Endothelial cell of umbilical vein (primary cell): ENCODE results near the gene TRNP1. TPM values are rescaled to one million over a fixed set of nuclear protein-coding genes. Genes with fewer than 3 reads are reported as not detected.

Source experiments
- BruUV-seq: library from RNA; stranded (reverse); fragments of 400-500 nt; replicated peaks from 2 replicates; lab custom pipeline; 2021; lab: Mats Ljungman, UMichigan
- CTCF ChIA-PET: fragments of 300-600, 350-600 bp; sonication (Branson Sonifier 250); formaldehyde crosslinking; loops from one replicate; lab custom pipeline; 2021; ENCODE audit warnings: antibody characterized with exemption, inconsistent platforms; lab: Charles Lee
- POLR2A ChIA-PET: fragments of 300-600, 350-600 bp; sonication (Branson Sonifier 250); formaldehyde crosslinking; loops from one replicate; lab custom pipeline; 2021; ENCODE audit warnings: antibody characterized with exemption, inconsistent platforms; lab: Charles Lee
- DNase-seq: peaks from one replicate; pipeline ENCODE4 v3.0.0-alpha.2; 2011; ENCODE audit warnings: low read depth, low spot score
- FAIRE-seq: peaks from 2 replicates; lab custom pipeline; 2011; peaks lifted over from hg19 to GRCh38; lab: Jason Lieb, UNC
- H2AFZ ChIP-seq: 2 replicates; pipeline ENCODE4 v1.6.0; 2012; ENCODE audit warnings: low read depth, low read length, control low read depth, inconsistent platforms
- H3K27ac ChIP-seq: 2 replicates; pipeline ENCODE4 v1.5.1; 2011; ENCODE audit warnings: low read depth, mild to moderate bottlenecking, control low read depth, low read length, moderate library complexity; ENCODE audit not compliant: insufficient read depth
- H3K27me3 ChIP-seq, 2 experiments: 2 replicates each; pipeline versions ENCODE4 v1.6.0 to v1.6.1; 2011; ENCODE audit warnings: low read length in 2 of 2, mixed read lengths in 1 of 2; ENCODE audit not compliant: control insufficient read depth in 2 of 2, insufficient read depth in 2 of 2
- H3K36me3 ChIP-seq, 2 experiments: 2 replicates in 1 of 2; 3 replicates in 1 of 2; pipeline ENCODE4 v1.5.1; 2011; ENCODE audit warnings: low read length in 2 of 2, mild to moderate bottlenecking in 1 of 2, moderate library complexity in 1 of 2; ENCODE audit not compliant: control insufficient read depth in 2 of 2, insufficient read depth in 2 of 2; ENCODE audit errors: extremely low read depth in 1 of 2
- H3K4me1 ChIP-seq: 3 replicates; pipeline ENCODE4 v1.5.1; 2011; ENCODE audit warnings: mild to moderate bottlenecking, low read length; ENCODE audit not compliant: control insufficient read depth, insufficient read depth; ENCODE audit errors: extremely low read depth
- H3K4me2 ChIP-seq: 2 replicates; pipeline ENCODE4 v1.6.1; 2011; ENCODE audit warnings: low read length, control low read depth, mixed read lengths; ENCODE audit not compliant: insufficient read depth
- H3K4me3 ChIP-seq, 3 experiments: fragments of 200-600 bp in 1 of 3; sonication (generic), shearing (Covaris generic) in 1 of 3; replicated peaks in 1 of 3; 2 replicates each; pipeline ENCODE4 v1.5.1; 2011 to 2016; ENCODE audit warnings: control low read depth in 3 of 3, low read length in 3 of 3, mild to moderate bottlenecking in 2 of 3, inconsistent platforms in 1 of 3, low read depth in 1 of 3, moderate library complexity in 1 of 3; ENCODE audit not compliant: insufficient read depth in 1 of 3
- H3K79me2 ChIP-seq: 2 replicates; pipeline ENCODE4 v1.6.0; 2012; ENCODE audit warnings: low read length, inconsistent platforms; ENCODE audit not compliant: control insufficient read depth, insufficient read depth
- H3K9ac ChIP-seq: replicated peaks from 2 replicates; pipeline ENCODE3; 2011; ENCODE audit warnings: low read length, control low read depth; ENCODE audit not compliant: insufficient read depth; ENCODE audit errors: extremely low read depth
- H3K9me1 ChIP-seq: replicated peaks from 3 replicates; pipeline ENCODE4 v1.6.0; 2011; ENCODE audit warnings: mild to moderate bottlenecking, low read length; ENCODE audit not compliant: control insufficient read depth, insufficient read depth; ENCODE audit errors: extremely low read depth
- H3K9me3 ChIP-seq: replicated peaks from 2 replicates; pipeline ENCODE4 v1.5.1; 2012; ENCODE audit warnings: low read length, inconsistent platforms; ENCODE audit not compliant: control insufficient read depth, insufficient read depth
- H4K20me1 ChIP-seq: replicated peaks from 2 replicates; pipeline ENCODE3; 2011; ENCODE audit warnings: mild to moderate bottlenecking, low read length; ENCODE audit not compliant: control insufficient read depth, insufficient read depth; ENCODE audit errors: extremely low read depth
- FOS ChIP-seq: IDR thresholded peaks from 2 replicates; pipeline ENCODE4 v1.6.1; 2011; ENCODE audit warnings: mild to moderate bottlenecking, low read length, moderate library complexity, borderline replicate concordance; ENCODE audit not compliant: insufficient read depth
- GATA2 ChIP-seq: IDR thresholded peaks from 2 replicates; pipeline ENCODE4 v1.7.0; 2011; ENCODE audit warnings: low read depth, mild to moderate bottlenecking, moderate library complexity, mixed read lengths, low read length; ENCODE audit not compliant: insufficient read length, insufficient read depth
- JUN ChIP-seq: IDR thresholded peaks from 2 replicates; pipeline ENCODE4 v1.6.1; 2011; ENCODE audit warnings: borderline replicate concordance, low read depth; ENCODE audit not compliant: insufficient read length, insufficient read depth
- POLR2A ChIP-seq: IDR thresholded peaks from 2 replicates; pipeline ENCODE4 v1.6.1; 2012; ENCODE audit warnings: low read depth, mild to moderate bottlenecking, control low read depth, low read length
- POLR2AphosphoS5 ChIP-seq: IDR thresholded peaks from 2 replicates; pipeline ENCODE4 v1.6.1; 2012; ENCODE audit warnings: low read depth, mild to moderate bottlenecking, control low read depth, low read length, moderate library complexity; ENCODE audit not compliant: insufficient read depth
- dilution Hi-C: fragments of 300-500 bp; cut with MboI; formaldehyde crosslinking; loops from one replicate; pipeline ENCODE4 v1.15.0; 2019; ENCODE audit warnings: low sequenced_read_pairs; ENCODE audit not compliant: extremely low pct_ligation_motif_present
- intact Hi-C: fragments of 100-400 bp; cut with micrococcal nuclease; formaldehyde crosslinking; loops from one replicate; pipeline ENCODE4 v1.10.0; 2022
- polyA plus RNA-seq, 4 experiments: library from polyadenylated mRNA; depleted of rRNA in 3 of 4; stranded (reverse) in 3 of 4; unstranded in 1 of 4; fragments of >200 nt; gene quantifications; 2 replicates each; pipeline versions ENCODE4 v1.2.1 to v1.2.3, GENCODE V29; 2011 to 2012; ENCODE audit warnings: missing spikeins in 1 of 4
- total RNA-seq: library from RNA; stranded (reverse); gene quantifications from 2 replicates; pipeline ENCODE4 v1.2.3, GENCODE V29; 2021
- TF ChIP-seq, protein P1 (sequence below), 2 donors: IDR thresholded peaks; 1 replicate in 1 of 2; 2 replicates in 1 of 2; pipeline ENCODE4 v1.5.1; 2011; ENCODE audit warnings: low read length in 2 of 2, mild to moderate bottlenecking in 2 of 2, moderate library complexity in 2 of 2, control low read depth in 1 of 2, inconsistent platforms in 1 of 2, low read depth in 1 of 2; ENCODE audit not compliant: insufficient read depth in 1 of 2; ENCODE audit errors: extremely low read depth in 1 of 2
- TF ChIP-seq, protein P2 (sequence below): IDR thresholded peaks from 2 replicates; pipeline ENCODE4 v1.6.1; 2011; ENCODE audit not compliant: insufficient read depth, insufficient read length

Gene TRNP1
- total and polyA plus RNA-seq, 2 donors (not counting 3 experiments of a cell fraction or from before 2014, with no cell fraction given): 5.9 to 20.5 TPM

DNA sequence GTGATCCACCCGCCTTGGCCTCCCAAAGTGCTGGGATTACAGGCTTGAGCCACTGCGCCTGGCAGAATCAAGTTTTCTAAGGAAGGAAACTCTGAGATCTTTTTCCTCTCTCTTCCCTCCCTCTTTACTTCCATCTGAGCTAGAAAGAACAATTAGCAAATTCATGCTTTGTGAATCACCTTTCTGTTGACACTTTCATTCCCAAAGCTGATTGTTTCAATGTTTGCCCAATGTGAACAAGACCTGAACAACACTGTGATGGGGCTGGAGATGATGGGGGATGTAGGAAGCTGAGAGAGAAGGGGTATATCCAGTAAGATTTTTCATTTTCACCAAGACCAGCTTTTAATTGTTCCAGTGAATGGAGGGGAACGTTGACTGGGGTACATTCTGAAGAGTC lies 24.8 kb downstream of the TRNP1 start:
- dilution Hi-C loops (no loop called here), intact Hi-C loops (no loop called here)
- H2AFZ ChIP-seq: no peak overlapping the region
- H3K9me3 ChIP-seq: no peaks in the 10 kb centered on the region
- peak overlapping the region; percentile 16 for H3K27ac ChIP-seq
- H3K27me3 ChIP-seq: no peaks in the 10 kb centered on the region
- no peak overlapping the region for H3K4me3 ChIP-seq
- no peaks in the 10 kb centered on the region for H3K79me2 ChIP-seq
- ChIA-PET POLR2A (no interaction called here), CTCF (interaction anchor here (0.6 to 4.2 kb wide), 8 partner anchors 9 to 539 kb away, joined by 4 to 25 read pairs (median 5); no protein-coding TSS in a partner anchor)
- no peak overlapping the region for H3K9ac ChIP-seq
- BruUV-seq: no TSS peak
- DNase-seq (peak; percentile 71), FAIRE-seq (peak; percentile 70)
- peaks cover 7% of the 10 kb centered on the region for H3K4me1 ChIP-seq
- H4K20me1 ChIP-seq: no peaks in the 10 kb centered on the region
- TF ChIP-seq JUN (peak; percentile 30), GATA2 (no peak), POLR2A (no peak), POLR2AphosphoS5 (no peak), FOS (peak; percentile 22)
- TF ChIP-seq, protein P1, sequence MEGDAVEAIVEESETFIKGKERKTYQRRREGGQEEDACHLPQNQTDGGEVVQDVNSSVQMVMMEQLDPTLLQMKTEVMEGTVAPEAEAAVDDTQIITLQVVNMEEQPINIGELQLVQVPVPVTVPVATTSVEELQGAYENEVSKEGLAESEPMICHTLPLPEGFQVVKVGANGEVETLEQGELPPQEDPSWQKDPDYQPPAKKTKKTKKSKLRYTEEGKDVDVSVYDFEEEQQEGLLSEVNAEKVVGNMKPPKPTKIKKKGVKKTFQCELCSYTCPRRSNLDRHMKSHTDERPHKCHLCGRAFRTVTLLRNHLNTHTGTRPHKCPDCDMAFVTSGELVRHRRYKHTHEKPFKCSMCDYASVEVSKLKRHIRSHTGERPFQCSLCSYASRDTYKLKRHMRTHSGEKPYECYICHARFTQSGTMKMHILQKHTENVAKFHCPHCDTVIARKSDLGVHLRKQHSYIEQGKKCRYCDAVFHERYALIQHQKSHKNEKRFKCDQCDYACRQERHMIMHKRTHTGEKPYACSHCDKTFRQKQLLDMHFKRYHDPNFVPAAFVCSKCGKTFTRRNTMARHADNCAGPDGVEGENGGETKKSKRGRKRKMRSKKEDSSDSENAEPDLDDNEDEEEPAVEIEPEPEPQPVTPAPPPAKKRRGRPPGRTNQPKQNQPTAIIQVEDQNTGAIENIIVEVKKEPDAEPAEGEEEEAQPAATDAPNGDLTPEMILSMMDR (IDR thresholded peaks at IDR 0.05; ENCODE audit: extremely low read depth in 1 of 2, insufficient read depth in 1 of 2, low read depth in 1 of 2, low read length in 2 of 2): no peak
- TF ChIP-seq, protein P2, sequence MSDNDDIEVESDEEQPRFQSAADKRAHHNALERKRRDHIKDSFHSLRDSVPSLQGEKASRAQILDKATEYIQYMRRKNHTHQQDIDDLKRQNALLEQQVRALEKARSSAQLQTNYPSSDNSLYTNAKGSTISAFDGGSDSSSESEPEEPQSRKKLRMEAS: no peak
- H3K9me1 ChIP-seq: no peaks in the 10 kb centered on the region
- H3K4me2 ChIP-seq: no peak overlapping the region
- H3K36me3 ChIP-seq: no peaks in the 10 kb centered on the region
